IMR-90 (cell line): ENCODE data around the gene ABCA7. TPM values are rescaled to one million over a fixed set of nuclear protein-coding genes. Genes with fewer than 3 reads are reported as not detected.

ENCODE experiments used
- ATAC-seq: fragments of 200-7000 bp; cut with Tn5 transposase; 2 replicates; pipeline ENCODE4 v1.9.1; 2020; ENCODE audit warnings: low read depth, mild to moderate bottlenecking, moderate library complexity
- BruUV-seq: library from RNA; stranded (reverse); fragments of 400-500 nt; replicated peaks from 2 replicates; lab custom pipeline; 2021; lab: Mats Ljungman, UMichigan
- CTCF ChIA-PET: fragments of 300-600 bp; formaldehyde crosslinking; extraction: SDS; loops from one replicate; lab custom pipeline; 2021; ENCODE audit warnings: antibody characterized with exemption; lab: Yijun Ruan, JAX
- POLR2A ChIA-PET: fragments of 300-600 bp; sonication (Branson Sonifier 250); formaldehyde crosslinking; loops from one replicate; lab custom pipeline; 2022; ENCODE audit warnings: antibody characterized with exemption; ENCODE audit not compliant: unreplicated experiment; lab: Charles Lee
- DNase-seq: peaks from one replicate; pipeline ENCODE4 v3.0.0; 2013
- H2AFZ ChIP-seq: replicated peaks from 2 replicates; pipeline ENCODE3; 2013; ENCODE audit warnings: low read length, mild to moderate bottlenecking; ENCODE audit not compliant: poor library complexity
- H2AK5ac ChIP-seq: 2 replicates; pipeline ENCODE4 v1.6.1; 2013; ENCODE audit warnings: low read depth, low read length, inconsistent platforms
- H2AK9ac ChIP-seq: replicated peaks from 2 replicates; pipeline ENCODE3; 2013; ENCODE audit warnings: mild to moderate bottlenecking, low read depth, low read length, moderate library complexity; ENCODE audit not compliant: poor library complexity
- H2BK120ac ChIP-seq: 2 replicates; pipeline ENCODE4 v1.6.1; 2013; ENCODE audit warnings: low read depth, low read length, inconsistent platforms
- H2BK15ac ChIP-seq: 3 replicates; pipeline ENCODE4 v1.6.1; 2013; ENCODE audit warnings: low read depth, low read length, inconsistent platforms
- H2BK20ac ChIP-seq: 2 replicates; pipeline ENCODE4 v1.6.1; 2013; ENCODE audit warnings: low read depth, mild to moderate bottlenecking, inconsistent platforms, low read length, moderate library complexity
- H2BK5ac ChIP-seq: 2 replicates; pipeline ENCODE4 v1.6.1; 2013; ENCODE audit warnings: mild to moderate bottlenecking, low read depth, low read length, inconsistent platforms; ENCODE audit not compliant: poor library complexity, severe bottlenecking
- H3K14ac ChIP-seq: replicated peaks from 2 replicates; pipeline ENCODE4 v1.6.1; 2013; ENCODE audit warnings: low read depth, low read length, inconsistent platforms
- H3K18ac ChIP-seq: 2 replicates; pipeline ENCODE4 v1.6.1; 2013; ENCODE audit warnings: low read depth, low read length, control low read depth
- H3K23ac ChIP-seq: 2 replicates; pipeline ENCODE4 v1.6.1; 2013; ENCODE audit warnings: low read depth, low read length, inconsistent platforms
- H3K27ac ChIP-seq: 2 replicates; pipeline ENCODE4 v1.5.1; 2013; ENCODE audit warnings: mild to moderate bottlenecking, control low read depth, low read length; ENCODE audit not compliant: insufficient read depth
- H3K27me3 ChIP-seq: 2 replicates; pipeline ENCODE4 v1.6.1; 2013; ENCODE audit warnings: low read length; ENCODE audit not compliant: control insufficient read depth, insufficient read depth
- H3K36me3 ChIP-seq: 2 replicates; pipeline ENCODE4 v1.6.1; 2013; ENCODE audit warnings: low read length, mixed read lengths; ENCODE audit not compliant: control insufficient read depth, insufficient read depth
- H3K4ac ChIP-seq: 2 replicates; pipeline ENCODE4 v1.6.1; 2013; ENCODE audit warnings: low read depth, low read length, inconsistent platforms
- H3K4me1 ChIP-seq: 2 replicates; pipeline ENCODE4 v1.6.1; 2013; ENCODE audit warnings: low read length, mixed read lengths; ENCODE audit not compliant: control insufficient read depth, insufficient read depth
- H3K4me2 ChIP-seq: 2 replicates; pipeline ENCODE4 v1.6.1; 2013; ENCODE audit warnings: low read depth, mild to moderate bottlenecking, control low read depth, low read length, moderate library complexity
- H3K4me3 ChIP-seq: 2 replicates; pipeline ENCODE4 v1.5.1; 2013; ENCODE audit warnings: low read depth, mild to moderate bottlenecking, control low read depth, low read length, moderate library complexity; ENCODE audit not compliant: insufficient read depth
- H3K56ac ChIP-seq: 2 replicates; pipeline ENCODE4 v1.6.1; 2013; ENCODE audit warnings: low read length, inconsistent platforms; ENCODE audit not compliant: insufficient read depth; ENCODE audit errors: extremely low read depth
- H3K79me1 ChIP-seq, 2 experiments: 2 replicates each; pipeline ENCODE4 v1.6.1; 2013; ENCODE audit warnings: low read length in 2 of 2, inconsistent platforms in 1 of 2, low read depth in 1 of 2
- H3K9ac ChIP-seq: 2 replicates; pipeline ENCODE4 v1.6.1; 2013; ENCODE audit warnings: low read depth, low read length, control low read depth
- H3K9me1 ChIP-seq: 2 replicates; pipeline ENCODE4 v1.6.1; 2013; ENCODE audit warnings: low read length, inconsistent platforms; ENCODE audit not compliant: insufficient read depth
- H3K9me3 ChIP-seq: 2 replicates; pipeline ENCODE4 v1.6.1; 2013; ENCODE audit warnings: low read length; ENCODE audit not compliant: control insufficient read depth, insufficient read depth
- H4K20me1 ChIP-seq: 2 replicates; pipeline ENCODE4 v1.6.1; 2013; ENCODE audit warnings: low read length, inconsistent platforms; ENCODE audit not compliant: insufficient read depth
- H4K5ac ChIP-seq: 2 replicates; pipeline ENCODE4 v1.6.1; 2013; ENCODE audit warnings: mild to moderate bottlenecking, low read depth, low read length, control low read depth
- H4K8ac ChIP-seq, 2 experiments: 2 replicates each; pipeline ENCODE4 v1.6.1; 2013; ENCODE audit warnings: low read depth in 2 of 2, low read length in 2 of 2, control low read depth in 1 of 2, inconsistent platforms in 1 of 2
- H4K91ac ChIP-seq: 2 replicates; pipeline ENCODE4 v1.6.1; 2013; ENCODE audit warnings: low read depth, low read length, inconsistent platforms; ENCODE audit not compliant: insufficient read depth
- BHLHE40 ChIP-seq: fragments of 150-350 bp; IDR thresholded peaks from 2 replicates; pipeline ENCODE4 v1.6.1; 2016; ENCODE audit warnings: mild to moderate bottlenecking, low read depth, low read length
- CEBPB ChIP-seq: IDR thresholded peaks from 2 replicates; pipeline ENCODE4 v1.6.1; 2012; ENCODE audit warnings: low read depth, low read length, improper control_type of control experiment
- CHD1 ChIP-seq: IDR thresholded peaks from 2 replicates; pipeline ENCODE4 v1.6.1; 2012; ENCODE audit warnings: low read depth, low read length, improper control_type of control experiment
- FOS ChIP-seq: fragments of 150-350 bp; IDR thresholded peaks from 2 replicates; pipeline ENCODE4 v1.6.1; 2016; ENCODE audit warnings: low read depth, low read length
- MAFK ChIP-seq: IDR thresholded peaks from 2 replicates; pipeline ENCODE4 v1.6.1; 2012; ENCODE audit warnings: low read depth, low read length, improper control_type of control experiment
- MAZ ChIP-seq: IDR thresholded peaks from 2 replicates; pipeline ENCODE4 v1.6.1; 2012; ENCODE audit warnings: low read depth, mild to moderate bottlenecking, low read length, improper control_type of control experiment, moderate library complexity, borderline replicate concordance
- MXI1 ChIP-seq: IDR thresholded peaks from 2 replicates; pipeline ENCODE4 v1.6.1; 2012; ENCODE audit warnings: low read depth, mild to moderate bottlenecking, low read length, moderate library complexity, borderline replicate concordance
- NFE2L2 ChIP-seq: fragments of 150-350 bp; IDR thresholded peaks from 2 replicates; pipeline ENCODE4 v1.6.1; 2016; ENCODE audit warnings: low read depth, mild to moderate bottlenecking, low read length
- POLR2A ChIP-seq: IDR thresholded peaks from 2 replicates; pipeline ENCODE4 v1.6.1; 2012; ENCODE audit warnings: mild to moderate bottlenecking, low read depth, low read length
- RAD21 ChIP-seq: IDR thresholded peaks from 2 replicates; pipeline ENCODE4 v1.6.1; 2012; ENCODE audit warnings: low read length, improper control_type of control experiment
- RCOR1 ChIP-seq: IDR thresholded peaks from 2 replicates; pipeline ENCODE4 v1.6.1; 2012; ENCODE audit warnings: mild to moderate bottlenecking, low read length, improper control_type of control experiment; ENCODE audit not compliant: insufficient replicate concordance
- RFX5 ChIP-seq: IDR thresholded peaks from 2 replicates; pipeline ENCODE4 v1.8.0; 2012; ENCODE audit warnings: low read depth, mild to moderate bottlenecking, low read length, moderate library complexity
- SMC3 ChIP-seq: fragments of 150-350 bp; IDR thresholded peaks from 2 replicates; pipeline ENCODE4 v1.6.1; 2016; ENCODE audit warnings: low read depth, mild to moderate bottlenecking, antibody characterized with exemption, low read length, moderate library complexity
- WGBS, 2 experiments: methylation state at CpG; one replicate each; pipeline versions ENCODE4 v1.1.5 to v1.1.7; 2013; ENCODE audit warnings: missing lambda C conversion rate in 2 of 2; ENCODE audit not compliant: insufficient read length in 1 of 2; ENCODE audit errors: extremely low coverage in 2 of 2; 5-methylcytosine and 5-hydroxymethylcytosine counted together
- dilution Hi-C: fragments of 300-500 bp; cut with HindIII; formaldehyde crosslinking; loops from one replicate; pipeline ENCODE4 v1.14.3; 2018; ENCODE audit warnings: low sequenced_read_pairs; ENCODE audit not compliant: unreplicated experiment
- in situ Hi-C: fragments of 300-500 bp; cut with MboI; formaldehyde crosslinking; loops from 3 replicates; pipeline ENCODE4 v1.14.3; 2019; ENCODE audit warnings: low sequenced_read_pairs, inconsistent platforms, mixed read lengths
- intact Hi-C: fragments of 100-400 bp; cut with micrococcal nuclease; formaldehyde crosslinking; loops from 2 replicates; pipeline ENCODE4 v1.10.0; 2022
- polyA plus RNA-seq, 3 experiments: library from polyadenylated mRNA; depleted of rRNA; stranded (reverse); fragments of >200 nt; gene quantifications; 2 replicates each; pipeline ENCODE4 v1.2.3, GENCODE V29; 2012; ENCODE audit warnings: low replicate concordance in 1 of 3
- total RNA-seq: library from RNA; depleted of rRNA; stranded (reverse); fragments of >200 nt; gene quantifications from 2 replicates; pipeline ENCODE4 v1.2.3, GENCODE V29; 2012
- TF ChIP-seq, protein P1 (sequence below): fragments of 150-350 bp; IDR thresholded peaks from 2 replicates; pipeline ENCODE4 v1.6.1; 2016; ENCODE audit warnings: low read depth, mild to moderate bottlenecking, low read length, moderate library complexity, borderline replicate concordance
- TF ChIP-seq, protein P2 (sequence below): fragments of 150-350 bp; IDR thresholded peaks from 2 replicates; pipeline ENCODE4 v1.6.1; 2017; ENCODE audit warnings: mild to moderate bottlenecking, antibody characterized with exemption, low read length, low read depth
- TF ChIP-seq, protein P3 (sequence below): conservative IDR thresholded peaks from 2 replicates; pipeline ENCODE4 v1.5.1; 2012; ENCODE audit warnings: mild to moderate bottlenecking, low read depth, low read length, improper control_type of control experiment

The ABCA7 gene
- total and polyA plus RNA-seq, 2 of the 4 experiments (the other 2 are of a cell fraction): 0.36 to 3.3 TPM

DNA sequence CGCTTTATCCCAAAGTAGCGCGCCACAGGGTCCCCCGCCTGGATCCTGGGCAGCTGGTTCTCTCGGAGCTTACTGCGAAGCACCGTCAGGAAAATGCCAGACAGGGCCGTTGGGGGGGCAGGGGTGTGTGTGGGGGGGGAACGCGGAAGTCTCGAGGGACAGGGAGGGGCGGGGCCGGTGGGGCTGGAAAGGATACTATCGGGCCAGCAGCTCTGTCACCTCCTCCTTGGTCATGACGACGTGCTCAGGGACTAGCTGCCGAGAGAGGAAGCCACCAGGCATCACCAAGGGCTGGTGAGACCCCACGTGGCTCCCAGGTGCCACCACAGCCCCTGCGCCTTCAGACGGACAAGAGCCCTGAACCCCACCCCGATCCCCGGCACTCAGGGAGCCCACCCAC is 50.0 kb downstream of the ABCA7 start:
- Histone ChIP-seq H3K9me3 (no peaks in the 10 kb centered on the region), H3K56ac (no peak overlapping the region), H3K4me2 (no peak overlapping the region), H3K4ac (no peak overlapping the region), H3K23ac (no peak overlapping the region), H2BK20ac (no peak overlapping the region), H3K27ac (no peak overlapping the region), H4K5ac (no peak overlapping the region), H2AFZ (no peak overlapping the region), H3K14ac (no peak overlapping the region), H3K18ac (no peak overlapping the region), H4K91ac (no peak overlapping the region), H4K8ac (no peak overlapping the region), H4K20me1 (peaks cover 28% of the 10 kb centered on the region), H2BK5ac (no peak overlapping the region), H3K27me3 (no peaks in the 10 kb centered on the region), H2BK120ac (no peak overlapping the region), H3K4me1 (peaks cover 5% of the 10 kb centered on the region; the same call in 1 of the 2 replicates), H3K4me3 (no peak overlapping the region), H3K79me1 (peaks cover 3 to 28% of the 10 kb centered on the region in 2 experiments; a peak in 2 of 4 replicates), H3K9me1 (no peaks in the 10 kb centered on the region), H2BK15ac (no peak overlapping the region), H3K36me3 (peaks cover 44% of the 10 kb centered on the region), H3K9ac (no peak overlapping the region), H2AK9ac (no peak overlapping the region), H2AK5ac (no peak overlapping the region)
- DNase-seq: no peak
- dilution Hi-C loops (no loop called here), in situ Hi-C loops (no loop called here), intact Hi-C loops (no loop called here)
- POLR2A ChIA-PET: no interaction called here
- CTCF ChIA-PET: interaction anchor here (0.6 kb wide), 1 partner anchor 104 kb away, joined by 6 read pairs; no protein-coding TSS in a partner anchor
- TF ChIP-seq BHLHE40 (no peak), MXI1 (no peak), MAFK (no peak), RAD21 (no peak), RFX5 (no peak), NFE2L2 (no peak), MAZ (no peak), POLR2A (no peak), CEBPB (no peak), RCOR1 (no peak), CHD1 (no peak), SMC3 (no peak), FOS (no peak)
- TF ChIP-seq, protein P1, sequence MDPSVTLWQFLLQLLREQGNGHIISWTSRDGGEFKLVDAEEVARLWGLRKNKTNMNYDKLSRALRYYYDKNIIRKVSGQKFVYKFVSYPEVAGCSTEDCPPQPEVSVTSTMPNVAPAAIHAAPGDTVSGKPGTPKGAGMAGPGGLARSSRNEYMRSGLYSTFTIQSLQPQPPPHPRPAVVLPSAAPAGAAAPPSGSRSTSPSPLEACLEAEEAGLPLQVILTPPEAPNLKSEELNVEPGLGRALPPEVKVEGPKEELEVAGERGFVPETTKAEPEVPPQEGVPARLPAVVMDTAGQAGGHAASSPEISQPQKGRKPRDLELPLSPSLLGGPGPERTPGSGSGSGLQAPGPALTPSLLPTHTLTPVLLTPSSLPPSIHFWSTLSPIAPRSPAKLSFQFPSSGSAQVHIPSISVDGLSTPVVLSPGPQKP: no peak
- TF ChIP-seq, protein P2, sequence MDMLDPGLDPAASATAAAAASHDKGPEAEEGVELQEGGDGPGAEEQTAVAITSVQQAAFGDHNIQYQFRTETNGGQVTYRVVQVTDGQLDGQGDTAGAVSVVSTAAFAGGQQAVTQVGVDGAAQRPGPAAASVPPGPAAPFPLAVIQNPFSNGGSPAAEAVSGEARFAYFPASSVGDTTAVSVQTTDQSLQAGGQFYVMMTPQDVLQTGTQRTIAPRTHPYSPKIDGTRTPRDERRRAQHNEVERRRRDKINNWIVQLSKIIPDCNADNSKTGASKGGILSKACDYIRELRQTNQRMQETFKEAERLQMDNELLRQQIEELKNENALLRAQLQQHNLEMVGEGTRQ: no peak
- TF ChIP-seq, protein P3, sequence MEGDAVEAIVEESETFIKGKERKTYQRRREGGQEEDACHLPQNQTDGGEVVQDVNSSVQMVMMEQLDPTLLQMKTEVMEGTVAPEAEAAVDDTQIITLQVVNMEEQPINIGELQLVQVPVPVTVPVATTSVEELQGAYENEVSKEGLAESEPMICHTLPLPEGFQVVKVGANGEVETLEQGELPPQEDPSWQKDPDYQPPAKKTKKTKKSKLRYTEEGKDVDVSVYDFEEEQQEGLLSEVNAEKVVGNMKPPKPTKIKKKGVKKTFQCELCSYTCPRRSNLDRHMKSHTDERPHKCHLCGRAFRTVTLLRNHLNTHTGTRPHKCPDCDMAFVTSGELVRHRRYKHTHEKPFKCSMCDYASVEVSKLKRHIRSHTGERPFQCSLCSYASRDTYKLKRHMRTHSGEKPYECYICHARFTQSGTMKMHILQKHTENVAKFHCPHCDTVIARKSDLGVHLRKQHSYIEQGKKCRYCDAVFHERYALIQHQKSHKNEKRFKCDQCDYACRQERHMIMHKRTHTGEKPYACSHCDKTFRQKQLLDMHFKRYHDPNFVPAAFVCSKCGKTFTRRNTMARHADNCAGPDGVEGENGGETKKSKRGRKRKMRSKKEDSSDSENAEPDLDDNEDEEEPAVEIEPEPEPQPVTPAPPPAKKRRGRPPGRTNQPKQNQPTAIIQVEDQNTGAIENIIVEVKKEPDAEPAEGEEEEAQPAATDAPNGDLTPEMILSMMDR: no peak
- ATAC-seq: no peak
- no TSS peak for BruUV-seq
- 80% methylated on average over 4 of the region's 22 CpGs; no CpG with 5 or more reads in 1 of the 2 experiments for WGBS, 2 experiments
